GM12875 (cell line): ENCODE data around the gene FXYD3.

Experiments
- H3K4me3 ChIP-seq: one replicate; pipeline ENCODE4 v1.5.1; 2011; ENCODE audit warnings: low read depth, low read length, control low read depth
- TF ChIP-seq, protein P1 (sequence below): IDR thresholded peaks from 2 replicates; pipeline ENCODE4 v1.5.1; 2011; ENCODE audit warnings: low read depth, mild to moderate bottlenecking, control low read depth, inconsistent platforms, low read length, moderate library complexity, borderline replicate concordance; ENCODE audit not compliant: insufficient read depth

FXYD3 gene

DNA sequence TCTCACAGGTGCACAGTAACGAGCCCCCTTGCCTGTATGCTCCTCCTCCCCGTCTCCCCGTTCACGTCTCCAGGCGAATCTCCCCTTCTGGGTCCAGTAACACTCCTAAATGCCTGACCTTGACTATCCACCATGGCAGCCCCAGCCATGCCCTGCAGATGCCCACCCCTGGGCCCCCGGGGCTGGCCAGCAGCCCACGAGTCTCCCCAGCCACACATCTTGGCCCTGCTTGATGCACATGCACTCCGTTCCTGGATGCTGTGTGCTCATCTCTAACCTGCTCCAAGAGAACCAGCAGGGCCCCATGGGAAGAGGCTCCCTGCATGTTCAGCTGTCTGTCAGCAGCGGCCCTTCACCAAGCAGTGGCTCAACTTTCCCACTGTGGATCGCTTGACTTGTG is 42.1 kb upstream of the FXYD3 start:
- H3K4me3 ChIP-seq, result no peak overlapping the region
- TF ChIP-seq, protein P1, sequence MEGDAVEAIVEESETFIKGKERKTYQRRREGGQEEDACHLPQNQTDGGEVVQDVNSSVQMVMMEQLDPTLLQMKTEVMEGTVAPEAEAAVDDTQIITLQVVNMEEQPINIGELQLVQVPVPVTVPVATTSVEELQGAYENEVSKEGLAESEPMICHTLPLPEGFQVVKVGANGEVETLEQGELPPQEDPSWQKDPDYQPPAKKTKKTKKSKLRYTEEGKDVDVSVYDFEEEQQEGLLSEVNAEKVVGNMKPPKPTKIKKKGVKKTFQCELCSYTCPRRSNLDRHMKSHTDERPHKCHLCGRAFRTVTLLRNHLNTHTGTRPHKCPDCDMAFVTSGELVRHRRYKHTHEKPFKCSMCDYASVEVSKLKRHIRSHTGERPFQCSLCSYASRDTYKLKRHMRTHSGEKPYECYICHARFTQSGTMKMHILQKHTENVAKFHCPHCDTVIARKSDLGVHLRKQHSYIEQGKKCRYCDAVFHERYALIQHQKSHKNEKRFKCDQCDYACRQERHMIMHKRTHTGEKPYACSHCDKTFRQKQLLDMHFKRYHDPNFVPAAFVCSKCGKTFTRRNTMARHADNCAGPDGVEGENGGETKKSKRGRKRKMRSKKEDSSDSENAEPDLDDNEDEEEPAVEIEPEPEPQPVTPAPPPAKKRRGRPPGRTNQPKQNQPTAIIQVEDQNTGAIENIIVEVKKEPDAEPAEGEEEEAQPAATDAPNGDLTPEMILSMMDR, result no peak

DNA sequence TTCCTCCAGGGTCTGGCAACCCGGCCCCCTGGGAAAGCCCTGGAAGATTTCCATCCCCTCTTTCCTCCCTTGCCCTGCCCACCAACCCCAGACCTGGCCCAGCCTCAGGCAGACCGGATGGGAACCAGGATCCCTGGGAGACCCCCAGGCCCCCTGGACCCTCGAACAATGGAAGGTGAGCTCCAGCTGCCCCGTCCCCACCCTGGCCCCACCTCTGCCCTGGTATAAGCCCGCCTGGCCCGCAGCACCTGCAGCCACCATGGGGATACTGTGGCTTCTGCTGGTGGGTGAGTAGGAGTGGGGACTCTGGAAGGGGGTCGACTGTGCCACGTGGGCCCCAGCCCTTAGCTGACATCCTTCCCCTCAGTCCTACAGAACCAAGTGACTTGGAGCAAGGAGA is 41.7 kb upstream of the FXYD3 start:
- TF ChIP-seq, protein P1, result no peak
- H3K4me3 ChIP-seq, result no peak overlapping the region

DNA sequence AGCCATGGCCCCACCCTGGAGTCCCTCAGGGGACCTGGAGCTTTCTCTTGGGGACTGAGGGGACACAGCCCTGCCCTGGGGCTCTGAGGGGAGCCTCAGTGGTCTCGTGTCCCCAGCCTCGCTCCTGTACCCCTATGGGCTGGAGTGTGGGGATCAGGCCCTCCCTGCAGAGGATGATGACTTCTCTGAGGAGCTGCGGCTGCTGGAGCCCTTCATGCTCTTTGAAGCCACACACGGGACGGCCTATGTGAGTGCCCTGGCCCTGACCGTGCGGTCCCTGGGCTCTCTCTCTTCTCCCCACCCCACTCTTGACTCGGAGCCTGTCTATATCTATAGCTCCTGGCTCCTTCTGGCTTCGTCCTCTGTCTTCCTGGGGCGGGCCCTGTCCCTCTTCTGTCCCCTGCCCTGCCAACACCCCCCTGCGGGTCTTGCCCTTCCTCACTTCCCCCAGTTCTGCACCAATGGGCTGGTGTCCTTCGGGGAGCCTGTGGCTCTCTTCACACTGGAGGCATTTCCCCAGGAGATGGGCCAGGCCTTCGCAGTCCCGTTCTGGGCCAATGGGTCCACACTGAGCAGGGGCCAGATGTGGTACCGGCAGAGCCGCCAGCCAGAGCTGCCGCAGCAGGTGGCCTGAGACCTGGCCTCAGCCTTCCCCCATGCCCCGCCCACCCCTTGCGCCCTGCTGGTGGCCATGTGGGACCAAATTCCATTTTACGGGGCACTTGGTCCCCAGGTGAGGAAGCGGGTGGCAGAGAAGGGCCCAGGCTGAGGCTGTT is 41.0 kb upstream of the FXYD3 start:
- no peak overlapping the region for H3K4me3 ChIP-seq
- TF ChIP-seq, protein P1, result no peak

- no peak overlapping the region for H3K4me3 ChIP-seq
- TF ChIP-seq, protein P1, result no peak
Measured at GRCh38 chr19:35075202-35076025, 40.2 kb upstream of the FXYD3 start.

DNA sequence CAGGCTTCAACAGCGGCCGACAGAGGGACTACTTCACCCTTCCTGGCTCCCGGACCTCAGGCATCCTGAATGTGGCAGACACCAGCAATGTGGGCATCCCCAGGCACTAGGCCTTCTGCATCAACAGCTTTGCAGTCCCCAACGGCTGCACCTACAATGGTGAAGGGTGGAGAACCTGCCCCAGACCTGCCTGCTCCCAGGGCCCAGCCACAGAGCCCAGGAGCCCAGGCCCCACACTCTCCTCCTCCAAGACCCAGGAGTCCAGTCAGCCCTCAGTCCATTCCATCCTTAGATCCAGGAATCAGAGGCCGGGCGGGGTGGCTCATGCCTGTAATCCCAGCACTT is 39.6 kb upstream of the FXYD3 start:
- TF ChIP-seq, protein P1, result no peak
- H3K4me3 ChIP-seq, result no peak overlapping the region

- H3K4me3 ChIP-seq, result no peak overlapping the region
- TF ChIP-seq, protein P1, result no peak
Measured at GRCh38 chr19:35076657-35077056, 39.0 kb upstream of the FXYD3 start.
